ENCODE measurements around the gene ADRB2.

ADRB2 gene

DNA sequence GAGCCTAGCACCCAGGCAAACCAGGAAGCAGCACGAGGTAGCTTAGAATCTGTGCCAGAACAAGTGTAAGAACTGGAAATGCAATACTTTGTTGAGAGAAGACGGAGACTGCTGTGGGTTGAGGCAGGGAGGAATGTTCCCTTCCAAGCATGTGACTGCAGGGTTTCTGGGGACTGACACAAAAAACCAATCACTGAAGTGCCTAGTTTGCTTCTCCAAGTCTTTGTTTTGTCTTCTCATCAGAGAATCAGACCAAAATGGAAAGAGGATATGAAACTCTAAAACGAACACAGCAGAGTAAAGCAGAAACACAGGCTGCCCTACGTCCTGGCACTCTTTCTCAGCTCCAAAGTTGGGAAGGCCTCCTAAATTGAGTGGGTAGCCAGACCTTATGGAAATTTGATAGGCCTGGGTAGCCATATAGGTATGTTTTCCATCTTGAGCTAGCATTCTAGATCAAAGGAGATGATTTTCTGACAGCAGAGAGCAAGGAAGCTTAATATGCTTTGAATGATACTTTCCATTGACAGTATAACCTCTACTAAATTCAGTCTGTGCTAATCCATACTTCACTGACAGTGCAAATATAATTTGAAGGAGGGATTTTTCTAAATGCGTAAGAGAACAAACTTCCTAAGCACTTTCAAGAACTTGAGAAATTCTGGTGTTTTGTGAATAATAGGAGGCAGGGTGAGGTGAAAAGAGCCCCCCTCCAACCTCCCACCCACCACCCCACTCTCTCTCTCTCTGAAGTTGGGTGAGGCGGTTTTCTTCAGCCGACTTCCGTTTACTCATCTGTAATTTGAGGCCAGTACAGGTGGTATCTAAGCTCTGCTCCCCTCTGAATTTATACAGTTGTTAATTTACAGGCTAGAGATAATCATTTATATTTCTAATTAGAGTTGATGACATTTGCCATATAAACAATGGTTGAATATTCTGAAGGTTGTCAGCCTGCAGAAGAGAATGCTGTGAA, 5.5 kb downstream of the ADRB2 start:
- no peak for DNase-seq
- ATAC-seq: no peak

DNA sequence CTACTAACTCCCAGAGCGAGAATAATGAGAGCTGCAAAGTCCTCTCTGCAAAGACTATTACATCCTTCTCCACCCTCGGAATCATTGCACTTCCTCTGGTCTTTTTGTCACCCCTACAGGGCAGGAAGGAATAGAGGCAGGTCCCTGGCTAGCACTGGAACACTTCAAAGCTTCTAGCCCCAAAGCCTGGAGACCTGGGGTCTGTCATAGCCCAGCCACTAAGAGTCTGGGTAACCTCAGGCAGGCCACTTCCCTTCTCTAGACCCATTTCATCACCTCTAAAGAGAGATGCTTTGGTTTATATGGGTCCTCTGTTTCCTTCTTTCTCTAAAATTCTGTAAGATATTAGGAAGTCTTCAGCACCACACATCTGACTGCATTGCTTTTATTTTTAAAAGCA, 6.7 kb downstream of the ADRB2 start:
- DNase-seq (no peak), ATAC-seq (no peak)

DNA sequence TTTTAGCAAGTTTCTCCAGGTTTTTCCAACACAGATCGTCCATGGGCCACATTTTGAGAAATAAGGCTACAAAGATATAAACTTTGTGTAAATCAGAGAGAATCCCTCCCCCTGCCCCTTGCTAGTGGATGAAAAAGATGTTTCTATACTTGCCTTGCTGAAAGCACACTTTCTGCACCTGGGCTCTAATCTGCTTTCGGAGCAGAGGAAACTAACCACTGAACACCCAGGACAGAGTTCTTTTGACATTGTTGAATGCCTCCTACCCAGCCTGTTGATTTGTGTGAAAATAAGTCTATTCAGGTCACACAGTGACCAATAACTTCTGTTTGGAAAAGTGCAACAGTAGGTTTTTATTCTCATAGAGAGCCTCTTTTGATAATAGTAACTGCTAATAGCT, 7.5 kb downstream of the ADRB2 start:
- no peak for DNase-seq
- ATAC-seq: no peak

- DNase-seq: no peak
- ATAC-seq: no peak
Measured at GRCh38 chr5:148834689-148835088, 8.3 kb downstream of the ADRB2 start.

DNA sequence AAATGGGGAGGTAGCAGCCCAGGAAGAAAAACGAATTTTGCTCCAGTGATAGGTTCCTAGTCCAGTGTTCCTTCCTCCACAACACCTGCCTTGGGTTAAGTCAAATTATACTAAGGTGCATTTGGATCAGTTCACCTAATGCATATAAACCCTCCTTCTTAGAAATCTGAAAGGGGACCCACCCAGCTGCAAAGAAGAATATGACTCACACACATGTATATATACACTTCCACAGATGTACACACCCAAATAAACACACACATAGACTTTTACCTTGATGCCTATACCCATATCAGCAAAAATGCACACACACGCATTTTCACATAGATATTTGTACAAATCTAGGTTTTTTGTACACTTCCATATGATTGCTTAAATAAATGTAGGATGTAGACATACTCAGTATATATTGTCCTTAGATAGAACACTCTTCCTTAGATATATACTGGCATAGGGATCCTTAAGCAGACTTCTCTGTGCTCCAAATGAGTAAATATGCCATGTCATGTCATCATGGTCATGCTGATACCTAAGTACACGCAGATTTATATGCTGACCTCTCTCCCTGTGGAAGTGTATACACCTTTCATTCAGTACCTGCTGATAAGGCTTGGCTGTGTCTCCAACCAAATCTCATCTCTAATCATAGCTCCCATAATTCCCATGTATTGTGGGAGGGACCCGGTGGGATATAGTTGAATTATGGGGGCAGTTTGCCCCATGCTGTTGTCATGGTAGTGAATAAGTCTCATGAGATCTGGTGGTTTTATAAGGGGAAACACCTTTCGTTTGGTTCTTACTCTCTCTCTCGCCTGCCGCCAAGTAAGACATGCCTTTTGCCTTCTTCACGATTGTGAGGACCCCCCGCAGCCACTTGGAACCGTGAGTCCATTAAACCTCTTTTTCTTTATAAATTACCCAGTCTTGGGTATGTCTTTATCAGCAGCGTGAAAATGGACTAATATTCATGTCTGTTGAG, 10.2 kb downstream of the ADRB2 start:
- no peak for ATAC-seq
- DNase-seq: no peak

GRCh38 chr5:148837383-148837782, 11.0 kb downstream of the ADRB2 start:
- DNase-seq: no peak
- no peak for ATAC-seq

GRCh38 chr5:148838357-148838756, 11.9 kb downstream of the ADRB2 start:
- no peak for DNase-seq
- no peak for ATAC-seq

- ATAC-seq: no peak
- DNase-seq: no peak
Measured at GRCh38 chr5:148839960-148840359, 13.5 kb downstream of the ADRB2 start.

DNA sequence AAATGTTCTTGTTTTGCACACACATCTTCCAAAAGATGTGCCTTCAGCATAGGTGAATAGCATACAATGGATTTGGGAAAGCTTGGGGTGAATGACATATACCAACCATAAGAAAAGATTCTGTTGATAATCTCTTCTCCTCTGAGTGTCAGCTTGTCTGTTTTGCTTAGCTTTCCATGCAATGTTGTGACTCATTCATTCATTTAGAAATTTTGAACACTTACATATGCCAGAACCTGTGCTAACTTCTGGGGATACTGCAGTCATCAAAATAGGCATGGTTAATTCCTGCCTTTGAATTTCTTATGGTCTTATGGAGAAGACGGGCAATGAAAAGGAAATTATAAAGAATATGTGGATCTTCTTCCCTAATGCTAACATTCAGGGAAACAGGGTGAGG, 14.1 kb downstream of the ADRB2 start:
- DNase-seq: no peak
- no peak for ATAC-seq

- DNase-seq (no peak), ATAC-seq (no peak)
Measured at GRCh38 chr5:148841519-148841918, 15.1 kb downstream of the ADRB2 start.

- no peak for DNase-seq
- ATAC-seq: no peak
Measured at GRCh38 chr5:148842161-148842560, 15.8 kb downstream of the ADRB2 start.

DNA sequence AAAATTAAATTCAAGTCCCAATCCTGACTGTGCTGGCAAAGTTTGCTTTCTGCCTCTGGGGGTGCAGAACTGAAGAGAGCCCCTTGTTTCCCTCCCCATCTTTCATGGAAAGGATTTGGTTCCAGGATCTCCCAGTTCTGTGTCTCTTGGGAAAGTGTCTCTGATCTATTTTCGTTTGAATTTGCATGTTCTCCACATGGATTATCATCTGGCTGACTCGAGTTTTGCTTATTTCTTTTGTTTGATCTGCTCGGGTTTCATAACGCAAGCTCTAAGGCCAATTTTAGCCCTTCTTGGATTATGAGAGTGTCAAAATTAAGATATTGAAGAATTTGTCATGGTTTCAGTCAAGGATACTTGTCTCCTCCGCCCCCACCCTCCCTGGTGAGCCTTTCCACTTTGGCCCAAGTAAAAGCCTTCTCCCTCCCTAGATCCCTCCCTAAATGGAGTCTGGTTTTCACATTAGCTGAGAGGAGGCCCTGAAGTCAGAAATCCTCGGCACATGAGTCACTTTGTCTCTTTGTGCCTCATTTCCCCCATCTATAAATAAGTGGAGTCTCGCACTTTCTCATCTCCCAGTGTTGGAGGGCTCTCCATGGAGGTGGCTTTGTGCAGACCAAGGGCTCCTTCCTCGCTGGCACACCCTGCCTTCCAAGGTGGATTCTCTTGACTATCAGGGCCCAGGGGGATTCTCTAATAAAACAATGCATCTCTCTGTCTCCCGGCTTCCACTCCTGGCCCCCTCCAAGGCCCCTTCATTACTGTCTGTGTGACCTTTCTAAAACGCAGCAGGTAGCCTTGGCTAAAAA, 17.3 kb downstream of the ADRB2 start:
- ATAC-seq: no peak
- DNase-seq: no peak

- peak; percentile 53 for ATAC-seq
- no peak for DNase-seq
Measured at GRCh38 chr5:148844433-148845280, 18.2 kb downstream of the ADRB2 start.

- ATAC-seq (no peak), DNase-seq (no peak)
Measured at GRCh38 chr5:148846930-148847329, 20.5 kb downstream of the ADRB2 start.

DNA sequence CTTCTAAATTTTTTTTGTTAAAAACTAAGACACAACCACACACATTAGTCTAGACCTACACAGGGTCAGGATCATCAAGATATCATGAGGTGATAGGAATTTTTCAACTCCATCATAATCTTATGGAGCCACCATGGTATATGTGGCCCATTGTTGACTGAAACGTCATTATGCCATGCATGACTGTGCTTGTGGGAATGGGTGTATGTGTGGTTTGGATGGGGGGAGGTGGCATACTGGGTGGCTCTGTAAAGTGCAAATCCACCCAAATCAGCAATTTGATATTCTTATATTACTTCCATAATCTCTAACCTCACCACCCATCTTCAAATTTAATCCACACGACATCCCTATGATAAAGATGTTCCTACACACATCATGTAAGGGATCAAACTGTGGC, 21.0 kb downstream of the ADRB2 start:
- ATAC-seq: no peak
- DNase-seq: no peak

- DNase-seq: no peak
- peak; percentile 28 for ATAC-seq
Measured at GRCh38 chr5:148848393-148849031, 22.1 kb downstream of the ADRB2 start.

DNA sequence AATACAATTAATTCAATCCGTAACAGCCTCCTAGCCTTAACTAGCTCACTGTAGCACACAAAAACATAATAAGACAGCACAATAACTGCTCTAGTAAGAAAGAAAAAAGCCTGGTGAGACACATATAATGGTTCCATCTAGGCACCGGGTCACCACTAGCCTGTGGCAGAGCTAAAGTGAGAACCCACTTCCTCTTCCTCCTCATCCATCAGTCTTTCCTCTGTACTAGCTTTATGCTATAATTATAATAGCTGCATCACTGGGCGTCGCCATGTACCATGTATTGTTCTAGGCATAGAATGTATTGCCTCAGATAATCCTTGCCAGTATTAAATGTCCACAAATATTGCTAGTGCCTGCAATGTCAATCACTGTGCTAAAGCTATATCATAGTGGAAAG, 23.1 kb downstream of the ADRB2 start:
- peak; percentile 73 for ATAC-seq
- no peak for DNase-seq

GRCh38 chr5:148850836-148851235, 24.4 kb downstream of the ADRB2 start:
- ATAC-seq: no peak

DNA sequence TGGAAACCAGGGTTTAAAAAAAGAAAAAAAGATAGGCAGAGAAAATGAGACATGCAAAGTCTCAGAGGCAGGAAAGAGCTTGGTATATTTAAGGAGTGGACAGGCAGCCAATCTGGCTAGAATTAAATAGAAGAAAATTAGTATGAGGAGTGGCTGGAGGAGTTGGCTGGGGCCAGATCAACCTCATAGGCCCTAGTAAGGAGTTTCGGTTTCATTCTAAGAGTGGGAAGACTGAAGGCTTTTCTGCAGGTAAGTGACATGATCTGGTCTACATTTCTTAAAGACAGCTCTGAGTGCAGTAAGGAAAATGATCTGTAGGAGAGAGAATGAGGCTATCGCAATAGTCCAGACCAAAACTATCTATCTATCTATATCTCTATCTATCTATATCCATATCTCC, 27.5 kb downstream of the ADRB2 start:
- ATAC-seq: no peak
- no peak for DNase-seq

More at GRCh38 chr5:148850836-148851235, 24.4 kb downstream of the ADRB2 start:
- DNase-seq: no peak

DNA sequence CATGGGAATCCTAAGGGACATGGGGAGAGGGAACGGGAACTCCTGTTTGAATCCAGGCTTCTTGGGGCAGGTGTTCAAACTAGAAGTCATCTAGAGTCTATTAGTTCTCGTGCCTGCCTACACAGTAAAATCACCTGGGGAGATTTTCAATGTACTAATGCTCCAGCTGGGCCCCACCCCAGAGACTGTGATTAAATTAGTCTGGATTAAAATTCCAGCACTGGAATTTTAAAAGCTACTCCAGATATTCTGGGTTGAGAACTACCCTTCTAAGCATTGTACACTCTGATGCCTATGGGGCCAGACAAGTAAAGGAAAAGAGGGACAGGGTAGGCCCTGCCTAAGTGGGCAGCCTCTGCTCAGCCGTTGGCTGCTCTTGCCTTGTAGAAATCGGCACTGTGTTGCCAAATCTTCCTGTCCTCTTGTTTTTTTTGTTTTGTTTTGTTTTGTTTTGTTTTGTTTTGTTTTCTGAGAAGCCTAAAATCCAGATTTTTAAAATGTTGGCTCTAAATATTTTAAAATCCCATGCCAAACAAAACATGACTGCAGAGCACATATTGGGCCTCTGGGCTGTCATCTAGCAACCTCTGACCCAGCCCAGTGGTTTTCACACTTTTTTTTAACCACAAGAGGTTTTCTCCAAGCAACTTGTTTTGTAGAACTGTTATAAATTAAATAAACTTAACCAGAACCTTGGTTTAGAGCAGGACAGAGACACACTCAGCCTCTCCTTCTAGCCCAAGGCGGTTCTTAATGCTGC, 29.0 kb downstream of the ADRB2 start:
- ATAC-seq: peak; percentile 43
- no peak for DNase-seq

Measured in stimulated activated naive CD8-positive, alpha-beta T cell treated with anti-CD3 and anti-CD28 coated beads, Interleukin-15, Interleukin-2, amounts not matched to agents 100 U/mL and 50 U/mL, for 24 hours (primary cell).